HepG2 (cell line): ENCODE results near the gene RAB17. TPM values are rescaled to one million over a fixed set of nuclear protein-coding genes. Genes with fewer than 3 reads are reported as not detected.

ENCODE experiments used
- AGO1 ChIP-seq: fragments of 200-400 bp; formaldehyde crosslinking; IDR thresholded peaks from 2 replicates; pipeline ENCODE4 v1.6.1; 2017; ENCODE audit warnings: mild to moderate bottlenecking, low read depth, low read length, moderate library complexity; ENCODE audit not compliant: poor library complexity, severe bottlenecking
- ATF6 ChIP-seq: sonication (generic); formaldehyde crosslinking; conservative IDR thresholded peaks from 2 replicates; pipeline ENCODE4 v1.4.0; 2020; ENCODE audit warnings: missing genetic modification reagents
- ATRX ChIP-seq: sonication (generic); formaldehyde crosslinking; IDR thresholded peaks from 2 replicates; pipeline ENCODE4 v1.4.0; 2020; ENCODE audit warnings: missing genetic modification reagents, borderline replicate concordance
- CBFB ChIP-seq: sonication (generic); formaldehyde crosslinking; IDR thresholded peaks from 2 replicates; pipeline ENCODE4 v1.4.0; 2020; ENCODE audit warnings: missing genetic modification reagents
- CEBPG ChIP-seq: IDR thresholded peaks from 2 replicates; pipeline ENCODE4 v1.6.1; 2016
- IKZF4 ChIP-seq: sonication (generic); formaldehyde crosslinking; IDR thresholded peaks from 2 replicates; pipeline ENCODE4 v1.5.1; 2020; ENCODE audit warnings: borderline replicate concordance, mild to moderate bottlenecking, low read depth, missing genetic modification reagents; ENCODE audit errors: not compliant biosample characterization
- MLXIP ChIP-seq: sonication (generic); formaldehyde crosslinking; IDR thresholded peaks from 2 replicates; pipeline ENCODE4 v1.9.0; 2021; ENCODE audit warnings: missing genetic modification reagents, borderline replicate concordance
- RBFOX2 ChIP-seq: fragments of 200-400 bp; formaldehyde crosslinking; IDR thresholded peaks from 2 replicates; pipeline ENCODE4 v1.6.1; 2017; ENCODE audit warnings: low read depth, mild to moderate bottlenecking, low read length
- SKI ChIP-seq: fragments of 450-650 bp; IDR thresholded peaks from one replicate; pipeline ENCODE4 v1.6.1; 2018; ENCODE audit warnings: mild to moderate bottlenecking; ENCODE audit not compliant: partially characterized antibody
- SPEN ChIP-seq: sonication (generic); formaldehyde crosslinking; IDR thresholded peaks from 2 replicates; pipeline ENCODE4 v1.5.1; 2020; ENCODE audit warnings: low read depth, mild to moderate bottlenecking, missing genetic modification reagents
- YEATS4 ChIP-seq: sonication (generic); formaldehyde crosslinking; IDR thresholded peaks from 2 replicates; pipeline ENCODE4 v1.4.0; 2020; ENCODE audit warnings: missing genetic modification reagents, borderline replicate concordance
- ZBTB14 ChIP-seq: sonication (generic); formaldehyde crosslinking; IDR thresholded peaks from 2 replicates; pipeline ENCODE4 v1.4.0; 2020; ENCODE audit warnings: missing genetic modification reagents
- ZBTB3 ChIP-seq: sonication (generic); formaldehyde crosslinking; IDR thresholded peaks from 2 replicates; pipeline ENCODE4 v1.4.0; 2020; ENCODE audit warnings: low read depth, mild to moderate bottlenecking, moderate library complexity, missing genetic modification reagents, borderline replicate concordance
- ZFP62 ChIP-seq: sonication (generic); formaldehyde crosslinking; IDR thresholded peaks from 2 replicates; pipeline ENCODE4 v1.4.0; 2020; ENCODE audit warnings: missing genetic modification reagents
- ZNF207 ChIP-seq: fragments of 450-650 bp; IDR thresholded peaks from 2 replicates; pipeline ENCODE4 v1.6.1; 2016; ENCODE audit warnings: antibody characterized with exemption, borderline replicate concordance
- ZNF235 ChIP-seq: sonication (generic); formaldehyde crosslinking; IDR thresholded peaks from 2 replicates; pipeline ENCODE4 v1.8.1; 2023; ENCODE audit warnings: mild to moderate bottlenecking, missing genetic modification reagents, borderline replicate concordance
- ZNF550 ChIP-seq: sonication (generic); formaldehyde crosslinking; IDR thresholded peaks from 2 replicates; pipeline ENCODE4 v1.4.0; 2020; ENCODE audit warnings: mild to moderate bottlenecking, missing genetic modification reagents, borderline replicate concordance
- ZNF552 ChIP-seq: sonication (generic); formaldehyde crosslinking; IDR thresholded peaks from 2 replicates; pipeline ENCODE4 v1.9.0; 2022; ENCODE audit warnings: missing genetic modification reagents, mild to moderate bottlenecking, borderline replicate concordance
- ZNF678 ChIP-seq: sonication (generic); formaldehyde crosslinking; IDR thresholded peaks from 2 replicates; pipeline ENCODE4 v1.4.0; 2020; ENCODE audit warnings: mild to moderate bottlenecking, missing genetic modification reagents
- ZNF720 ChIP-seq: sonication (generic); formaldehyde crosslinking; IDR thresholded peaks from 2 replicates; pipeline ENCODE4 v1.4.0; 2020; ENCODE audit warnings: missing genetic modification reagents
- ZNF773 ChIP-seq: sonication (generic); formaldehyde crosslinking; IDR thresholded peaks from 2 replicates; pipeline ENCODE4 v1.4.0; 2020; ENCODE audit warnings: missing genetic modification reagents, borderline replicate concordance
- ZNF879 ChIP-seq: sonication (generic); formaldehyde crosslinking; IDR thresholded peaks from 2 replicates; pipeline ENCODE4 v1.8.1; 2023; ENCODE audit warnings: missing genetic modification reagents
- polyA plus RNA-seq, 8 experiments: library from polyadenylated mRNA; depleted of rRNA in 3 of 8; stranded (reverse) in 7 of 8; unstranded in 1 of 8; fragments of >200 nt; fragmentation: Illumina TruSeq in 4 of 8; extraction: Trizol in 4 of 8; gene quantifications; 2 replicates each; pipeline versions ENCODE4 v1.2.1 to v1.2.3, GENCODE V29; 2011 to 2016; ENCODE audit warnings: low read depth in 4 of 8, missing spikeins in 1 of 8, mixed read lengths in 1 of 8; ENCODE audit not compliant: insufficient read depth in 1 of 8
- total RNA-seq, 5 experiments: library from RNA; depleted of rRNA; stranded (reverse); fragments of >200 nt; fragmentation: Illumina TruSeq; extraction: Trizol; gene quantifications; 2 replicates each; pipeline ENCODE4 v1.2.3, GENCODE V29; 2016; ENCODE audit warnings: low read depth in 1 of 5
- TF ChIP-seq, protein P1 (sequence below): sonication (generic); formaldehyde crosslinking; conservative IDR thresholded peaks from 2 replicates; pipeline ENCODE4 v1.8.0; 2022; ENCODE audit warnings: low read depth, missing genetic modification reagents

The RAB17 gene
- total and polyA plus RNA-seq, 2 of the 13 experiments (the other 11 are each of a cell fraction or from before 2014, with no cell fraction given) = 68.0 to 124 TPM

- TF ChIP-seq IKZF4 (no peak), YEATS4 (CRISPR knock-in tag) (peak; percentile 68; the same call in 1 of the 2 replicates), CEBPG (CRISPR knock-in tag) (peak; percentile 58), ZNF678 (no peak), ZNF552 (CRISPR knock-in tag) (no peak), MLXIP (CRISPR knock-in tag) (no peak), ZBTB14 (CRISPR knock-in tag) (no peak), SPEN (CRISPR knock-in tag) (peak; percentile 95; the same call in 1 of the 2 replicates), ZFP62 (CRISPR knock-in tag) (no peak), SKI (peak; percentile 89), ZNF550 (CRISPR knock-in tag) (no peak), ZNF879 (no peak), ZNF720 (no peak), ZNF207 (no peak), ZNF235 (CRISPR knock-in tag) (no peak), AGO1 (no peak), ATRX (no peak), ZBTB3 (CRISPR knock-in tag) (no peak), ZNF773 (no peak), CBFB (CRISPR knock-in tag) (peak; percentile 85), RBFOX2 (0 out of 2 replicates have a peak, but pooled peaks have one; percentile 22), ATF6 (CRISPR knock-in tag) (0 out of 2 replicates have a peak, but pooled peaks have one; percentile 58)
- TF ChIP-seq, protein P1, sequence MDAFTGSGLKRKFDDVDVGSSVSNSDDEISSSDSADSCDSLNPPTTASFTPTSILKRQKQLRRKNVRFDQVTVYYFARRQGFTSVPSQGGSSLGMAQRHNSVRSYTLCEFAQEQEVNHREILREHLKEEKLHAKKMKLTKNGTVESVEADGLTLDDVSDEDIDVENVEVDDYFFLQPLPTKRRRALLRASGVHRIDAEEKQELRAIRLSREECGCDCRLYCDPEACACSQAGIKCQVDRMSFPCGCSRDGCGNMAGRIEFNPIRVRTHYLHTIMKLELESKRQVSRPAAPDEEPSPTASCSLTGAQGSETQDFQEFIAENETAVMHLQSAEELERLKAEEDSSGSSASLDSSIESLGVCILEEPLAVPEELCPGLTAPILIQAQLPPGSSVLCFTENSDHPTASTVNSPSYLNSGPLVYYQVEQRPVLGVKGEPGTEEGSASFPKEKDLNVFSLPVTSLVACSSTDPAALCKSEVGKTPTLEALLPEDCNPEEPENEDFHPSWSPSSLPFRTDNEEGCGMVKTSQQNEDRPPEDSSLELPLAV (CRISPR knock-in tag) = no peak
Measured at GRCh38 chr2:237585590-237586221, 4.8 kb downstream of the RAB17 start (continued).
